Right cardiac atrium (tissue), 5 donors: ENCODE measurements around the gene INO80. TPM values are rescaled to one million over a fixed set of nuclear protein-coding genes. Genes with fewer than 3 reads are reported as not detected.

Source experiments
- ATAC-seq, 2 donors: fragments of 200-7000 bp; cut with Tn5 transposase; one replicate each; pipeline versions ENCODE4 v1.8.0 to v1.9.1; 2020; ENCODE audit warnings: moderate library complexity in 2 of 2, mild to moderate bottlenecking in 1 of 2
- DNase-seq, 3 donors: peaks; one replicate each; pipeline ENCODE4 v3.0.0-alpha.2; 2020
- H3K27ac ChIP-seq: one replicate; pipeline ENCODE4 v1.5.1; 2013; ENCODE audit warnings: mild to moderate bottlenecking, low read length, control low read depth, moderate library complexity
- H3K27me3 ChIP-seq: one replicate; pipeline ENCODE4 v1.6.1; 2013; ENCODE audit not compliant: control insufficient read depth, insufficient read depth
- H3K4me1 ChIP-seq: one replicate; pipeline ENCODE4 v1.6.1; 2013; ENCODE audit warnings: low read length; ENCODE audit not compliant: control insufficient read depth, insufficient read depth
- H3K4me3 ChIP-seq: one replicate; pipeline ENCODE4 v1.5.1; 2013; ENCODE audit warnings: low read length, control low read depth
- H3K9me3 ChIP-seq: one replicate; pipeline ENCODE4 v1.6.1; 2013; ENCODE audit warnings: low read length; ENCODE audit not compliant: control insufficient read depth
- WGBS: extraction: QIAGEN DNeasy Blood & Tissue Kit; methylation state at CpG from one replicate; pipeline ENCODE4 v1.1.7; 2013; 5-methylcytosine and 5-hydroxymethylcytosine counted together
- intact Hi-C, 4 donors: fragments of 100-400 bp; cut with DNase I; formaldehyde crosslinking; loops; one replicate each; pipeline versions ENCODE4 v1.11.0 to v1.14.0; 2022 to 2023
- long read RNA-seq, 4 donors: library from polyadenylated mRNA; unstranded; transcript quantifications; one replicate each; pipeline ENCODE4 v2.0.0, GENCODE V29; 2020 to 2021
- polyA plus RNA-seq: library from polyadenylated mRNA; stranded (reverse); fragments of 200-250 nt; gene quantifications from one replicate; pipeline ENCODE4 v1.2.3, GENCODE V29; 2013
- total RNA-seq, 4 donors: library from RNA; stranded (reverse); fragmentation: NEBNext Ultra II Directional; extraction: Animal tissue kit (Norgen Biotek cat#: 25700); gene quantifications; one replicate each; pipeline ENCODE4 v1.2.1, GENCODE V29; 2021
- donor health status: healthy with polysubstance abuse.
- donor health status: DM: no; HTN: yes; CAD: no.
- donor health status: DM: no; HTN: no; CAD: no.
- donor health status: DM: no; HTN: yes; CAD: no; lungs with severe emphysema.
- donor health status: DM: yes; HTN: yes; CAD: no.

Gene INO80, protein sequence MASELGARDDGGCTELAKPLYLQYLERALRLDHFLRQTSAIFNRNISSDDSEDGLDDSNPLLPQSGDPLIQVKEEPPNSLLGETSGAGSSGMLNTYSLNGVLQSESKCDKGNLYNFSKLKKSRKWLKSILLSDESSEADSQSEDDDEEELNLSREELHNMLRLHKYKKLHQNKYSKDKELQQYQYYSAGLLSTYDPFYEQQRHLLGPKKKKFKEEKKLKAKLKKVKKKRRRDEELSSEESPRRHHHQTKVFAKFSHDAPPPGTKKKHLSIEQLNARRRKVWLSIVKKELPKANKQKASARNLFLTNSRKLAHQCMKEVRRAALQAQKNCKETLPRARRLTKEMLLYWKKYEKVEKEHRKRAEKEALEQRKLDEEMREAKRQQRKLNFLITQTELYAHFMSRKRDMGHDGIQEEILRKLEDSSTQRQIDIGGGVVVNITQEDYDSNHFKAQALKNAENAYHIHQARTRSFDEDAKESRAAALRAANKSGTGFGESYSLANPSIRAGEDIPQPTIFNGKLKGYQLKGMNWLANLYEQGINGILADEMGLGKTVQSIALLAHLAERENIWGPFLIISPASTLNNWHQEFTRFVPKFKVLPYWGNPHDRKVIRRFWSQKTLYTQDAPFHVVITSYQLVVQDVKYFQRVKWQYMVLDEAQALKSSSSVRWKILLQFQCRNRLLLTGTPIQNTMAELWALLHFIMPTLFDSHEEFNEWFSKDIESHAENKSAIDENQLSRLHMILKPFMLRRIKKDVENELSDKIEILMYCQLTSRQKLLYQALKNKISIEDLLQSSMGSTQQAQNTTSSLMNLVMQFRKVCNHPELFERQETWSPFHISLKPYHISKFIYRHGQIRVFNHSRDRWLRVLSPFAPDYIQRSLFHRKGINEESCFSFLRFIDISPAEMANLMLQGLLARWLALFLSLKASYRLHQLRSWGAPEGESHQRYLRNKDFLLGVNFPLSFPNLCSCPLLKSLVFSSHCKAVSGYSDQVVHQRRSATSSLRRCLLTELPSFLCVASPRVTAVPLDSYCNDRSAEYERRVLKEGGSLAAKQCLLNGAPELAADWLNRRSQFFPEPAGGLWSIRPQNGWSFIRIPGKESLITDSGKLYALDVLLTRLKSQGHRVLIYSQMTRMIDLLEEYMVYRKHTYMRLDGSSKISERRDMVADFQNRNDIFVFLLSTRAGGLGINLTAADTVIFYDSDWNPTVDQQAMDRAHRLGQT (N-terminal part only)
- total RNA-seq, result 10 to 100 TPM in 3 of 4 donors, 1 to 10 TPM in 1; 9.9 to 14.9 (median 12.6) TPM
- 5.8 TPM for polyA plus RNA-seq
- long read RNA-seq, donor 1, full-length matches to known transcripts, result 2 of 11 reads
- long read RNA-seq, donor 1, partial matches to known transcripts, result 6 of 11 reads
- long read RNA-seq, donor 1, other reads (novel, unspliced or antisense), result 3 of 11 reads
- long read RNA-seq, donor 2, partial matches to known transcripts, result 4 of 10 reads
- long read RNA-seq, donor 2, other reads (novel, unspliced or antisense), result 6 of 10 reads
- long read RNA-seq, donor 3, partial matches to known transcripts, result 8 of 12 reads
- long read RNA-seq, donor 3, other reads (novel, unspliced or antisense), result 4 of 12 reads
- long read RNA-seq, donor 4, full-length matches to known transcripts, result 4 of 16 reads
- long read RNA-seq, donor 4, partial matches to known transcripts, result 10 of 16 reads
- long read RNA-seq, donor 4, other reads (novel, unspliced or antisense), result 2 of 16 reads

DNA sequence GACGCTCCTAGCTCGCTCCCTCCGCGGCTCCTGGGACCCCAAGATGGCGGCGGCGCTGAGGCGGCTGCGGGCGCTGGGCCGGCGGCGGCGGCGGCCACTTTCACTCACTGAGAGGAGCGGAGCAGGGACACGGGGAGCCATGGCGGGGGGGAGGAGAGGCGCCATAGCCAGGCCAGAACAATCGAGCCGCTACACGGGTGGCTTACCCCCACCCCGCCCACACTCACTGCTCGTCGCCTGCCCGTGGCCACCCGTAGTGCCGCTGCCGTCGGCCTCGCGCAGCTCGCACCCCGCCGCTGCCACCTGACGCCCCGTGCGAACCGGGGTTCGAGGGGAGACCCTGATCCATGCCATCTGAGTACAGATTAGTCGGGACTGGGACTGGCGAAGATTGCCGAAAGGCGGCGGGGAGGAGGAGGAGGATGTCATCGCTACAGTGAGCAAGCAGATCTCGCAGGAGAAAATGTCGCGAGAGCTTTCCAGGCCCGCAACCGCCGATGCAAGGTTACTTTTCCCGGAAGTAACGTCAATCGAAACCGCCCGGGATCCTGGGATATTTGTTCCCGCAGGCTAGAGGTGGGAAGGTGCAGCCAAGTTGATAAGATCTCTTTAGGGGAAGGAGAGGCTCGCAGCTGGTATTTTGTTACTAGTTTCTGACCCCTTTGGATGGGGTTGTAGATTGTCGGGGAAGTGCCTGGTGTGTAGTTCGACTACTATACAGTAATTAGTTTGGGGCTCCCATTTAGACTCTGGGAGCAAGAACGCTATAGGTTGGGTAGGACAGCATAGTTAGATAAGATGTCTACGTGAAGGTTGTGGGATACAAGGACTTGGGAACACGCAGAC lies at the start of gene INO80:
Gene INO80, minus strand, starts transcription at position 165 of the 846 bp plus-strand sequence. CDS start 19,970 bp downstream, outside the sequence.
- Histone ChIP-seq H3K4me1 (peaks cover 4% of the 10 kb centered on the region), H3K27ac (peak within 1 kb of the TSS; percentile 98), H3K9me3 (no peaks in the 10 kb centered on the region), H3K4me3 (peak within 1 kb of the TSS; percentile 81), H3K27me3 (no peaks in the 10 kb centered on the region)
- intact Hi-C loops, result no loop called here
- ATAC-seq (peak; percentile 96 to 97), DNase-seq (peak; percentile 99)
- WGBS, result under 1% methylated on average over 64 of the region's 64 CpGs

DNA sequence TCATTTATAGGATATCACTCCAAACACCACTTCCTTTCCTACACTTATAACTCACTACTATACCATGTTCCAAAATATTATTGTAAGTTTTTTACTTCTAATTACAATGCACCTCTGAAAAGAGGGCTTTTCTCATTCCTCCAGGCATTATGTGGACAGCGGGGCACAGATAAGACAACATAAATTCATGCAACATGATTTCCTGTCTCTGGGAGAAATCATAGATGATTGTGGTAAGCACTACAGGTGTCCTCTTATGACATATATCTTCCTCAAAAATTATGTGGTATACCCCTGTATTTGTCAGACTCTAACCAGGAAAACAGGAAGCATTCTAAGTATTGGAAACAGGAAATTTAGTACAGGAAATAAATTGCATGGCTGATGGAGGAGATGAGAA lies 45.7 kb upstream of the INO80 start:
- Histone ChIP-seq H3K4me1 (no peaks in the 10 kb centered on the region), H3K27me3 (peaks cover 3% of the 10 kb centered on the region), H3K4me3 (no peak overlapping the region), H3K27ac (no peak overlapping the region), H3K9me3 (no peaks in the 10 kb centered on the region)
- no peak for ATAC-seq
- 45% methylated on average over 1 of the region's 1 CpG for WGBS
- no peak for DNase-seq
- intact Hi-C loops, result no loop called here

DNA sequence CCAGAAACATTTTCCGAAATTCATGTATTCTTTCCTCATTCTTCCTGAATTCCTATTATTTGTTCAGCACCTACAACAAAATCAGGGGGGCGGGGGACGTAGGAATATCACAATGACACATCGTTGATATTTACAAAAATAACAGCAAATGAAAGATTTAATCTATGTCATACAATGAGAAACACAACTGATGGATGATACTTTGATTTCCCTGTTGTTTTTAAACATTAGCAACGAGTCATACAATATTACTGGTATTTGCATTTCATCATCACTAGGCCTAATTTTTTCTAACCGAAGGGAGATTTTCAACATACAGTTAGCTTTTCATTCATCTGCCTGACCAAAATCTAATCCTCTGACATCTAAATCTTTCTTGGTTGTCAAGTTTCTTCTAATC lies 45.3 kb upstream of the INO80 start:
- no peak overlapping the region for H3K4me3 ChIP-seq
- intact Hi-C loops, result no loop called here
- no peak for ATAC-seq

DNA sequence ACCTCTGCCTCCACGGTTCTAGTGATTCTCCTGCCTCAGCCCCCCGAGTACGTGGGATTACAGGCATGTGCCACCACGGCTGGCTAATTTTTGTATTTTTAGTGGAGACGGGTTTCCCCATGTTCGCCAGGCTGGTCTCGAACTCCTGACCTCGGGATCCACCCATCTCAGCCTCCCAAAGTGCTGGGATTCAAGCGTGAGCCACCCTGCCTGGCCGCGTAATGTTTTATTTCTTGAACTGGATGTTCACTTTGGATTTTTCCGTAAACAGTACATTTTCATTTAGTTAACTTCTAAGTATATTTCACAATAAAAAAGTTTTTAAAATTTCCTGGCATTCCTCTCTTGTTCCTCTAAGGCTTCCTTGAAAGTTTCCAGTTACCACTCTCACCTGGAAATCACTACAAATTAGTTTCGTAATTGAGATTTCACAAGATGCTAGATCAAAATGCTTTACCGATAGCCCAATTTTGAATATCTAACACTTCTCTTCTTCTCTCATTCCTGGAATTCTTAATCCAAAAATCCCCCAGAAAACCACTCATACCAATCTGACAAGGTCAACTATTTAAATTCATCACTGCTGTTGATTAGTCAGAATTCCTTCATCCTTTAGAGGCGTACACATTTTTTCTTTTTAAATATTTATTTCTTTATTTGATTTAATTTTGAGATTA lies 44.7 kb upstream of the INO80 start:
- DNase-seq (no peak), ATAC-seq (no peak)
- Histone ChIP-seq H3K9me3 (no peaks in the 10 kb centered on the region), H3K4me3 (no peak overlapping the region), H3K27me3 (peaks cover under 1% of the 10 kb centered on the region), H3K4me1 (no peaks in the 10 kb centered on the region), H3K27ac (no peak overlapping the region)
- 84% methylated on average over 15 of the region's 15 CpGs for WGBS
- intact Hi-C loops, result no loop called here

More for the DNA sequence above, 45.3 kb upstream of the INO80 start:
- no peak for DNase-seq
- no peak overlapping the region for H3K27ac ChIP-seq
- H3K27me3 ChIP-seq, result peaks cover 3% of the 10 kb centered on the region
- WGBS, result 73% methylated on average over 6 of the region's 6 CpGs
- no peaks in the 10 kb centered on the region for H3K4me1 ChIP-seq
- no peaks in the 10 kb centered on the region for H3K9me3 ChIP-seq

DNA sequence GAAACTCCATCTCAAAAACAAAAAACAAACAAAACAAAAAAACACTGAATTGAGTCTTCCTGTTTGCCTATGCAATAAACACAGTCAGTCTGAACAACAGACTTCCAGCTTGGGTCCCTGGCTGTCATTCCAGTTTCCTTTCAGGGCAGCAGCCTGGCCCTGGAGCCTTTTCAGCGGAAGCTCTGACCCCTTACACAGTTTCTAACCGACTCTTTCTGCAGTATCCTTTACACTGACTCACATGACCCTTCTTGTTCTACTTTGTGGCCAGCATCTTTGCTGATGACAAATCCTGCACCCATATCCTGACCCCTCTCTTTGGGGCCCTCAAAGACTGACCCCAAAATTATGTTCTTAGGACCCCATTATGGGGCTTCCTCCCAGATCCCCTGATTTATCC lies 38.3 kb upstream of the INO80 start:
- WGBS, result 56% methylated on average over 2 of the region's 2 CpGs
- H3K27me3 ChIP-seq, result no peaks in the 10 kb centered on the region
- DNase-seq, result no peak
- no peak overlapping the region for H3K27ac ChIP-seq
- no peaks in the 10 kb centered on the region for H3K9me3 ChIP-seq
- H3K4me3 ChIP-seq, result no peak overlapping the region
- H3K4me1 ChIP-seq, result no peaks in the 10 kb centered on the region
- intact Hi-C loops, result no loop called here
- ATAC-seq, result no peak

DNA sequence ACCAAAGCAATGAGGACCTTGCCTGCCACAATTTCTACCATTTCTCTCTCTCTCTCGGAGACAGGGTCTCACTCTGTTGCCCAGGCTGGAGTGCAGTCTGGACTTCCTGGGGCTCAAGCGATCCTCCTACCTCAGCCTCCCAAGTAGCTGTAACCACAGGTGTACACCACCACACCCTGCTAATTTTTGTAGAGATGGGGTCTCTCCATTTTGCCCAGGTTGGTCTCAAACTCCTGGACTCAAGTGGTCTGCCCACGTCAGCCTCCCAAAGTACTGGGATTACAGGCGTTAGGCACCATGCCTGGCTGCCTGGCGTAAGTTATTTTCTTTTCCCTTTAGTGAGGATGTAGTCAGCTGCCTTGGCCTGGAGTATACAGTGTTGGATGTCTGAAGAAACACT lies 37.7 kb upstream of the INO80 start:
- Histone ChIP-seq H3K9me3 (no peaks in the 10 kb centered on the region), H3K27me3 (no peaks in the 10 kb centered on the region), H3K4me1 (no peaks in the 10 kb centered on the region), H3K4me3 (no peak overlapping the region), H3K27ac (no peak overlapping the region)
- intact Hi-C loops, result no loop called here
- WGBS, result 94% methylated on average over 5 of the region's 5 CpGs
- DNase-seq, result no peak
- no peak for ATAC-seq

DNA sequence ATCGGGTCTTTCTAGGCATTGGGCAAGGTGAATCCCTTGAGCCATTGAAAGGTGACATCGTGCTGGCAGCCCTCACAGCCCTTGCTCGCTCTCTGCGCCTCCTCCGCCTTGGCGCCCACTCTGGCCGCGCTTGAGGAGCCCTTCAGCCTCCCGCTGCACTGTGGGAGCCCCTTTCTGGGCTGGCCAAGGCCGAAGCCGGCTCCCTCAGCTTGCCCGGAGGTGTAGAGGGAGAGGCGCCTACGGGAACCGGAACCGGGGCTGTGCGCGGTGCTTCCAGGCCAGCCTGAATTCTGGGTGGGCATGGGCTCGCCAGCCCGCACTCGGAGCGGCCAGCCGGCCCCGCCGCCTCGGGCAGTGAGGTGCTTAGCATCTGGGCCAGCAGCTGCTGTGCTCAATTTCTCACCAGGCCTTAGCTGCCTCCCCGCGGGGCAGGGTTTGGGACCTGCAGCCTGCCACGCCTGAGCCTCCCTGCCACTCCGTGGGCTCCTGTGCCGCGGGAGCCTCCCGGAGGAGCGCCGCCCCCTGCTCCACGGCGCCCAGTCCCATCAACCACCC lies 35.4 kb upstream of the INO80 start:
- Histone ChIP-seq H3K9me3 (no peaks in the 10 kb centered on the region), H3K4me1 (no peaks in the 10 kb centered on the region), H3K4me3 (no peak overlapping the region), H3K27me3 (no peaks in the 10 kb centered on the region), H3K27ac (no peak overlapping the region)
- no peak for ATAC-seq
- intact Hi-C loops, result no loop called here
- WGBS, result 96% methylated on average over 37 of the region's 37 CpGs
- DNase-seq, result peak in 1 of 3 donors; percentile 35

DNA sequence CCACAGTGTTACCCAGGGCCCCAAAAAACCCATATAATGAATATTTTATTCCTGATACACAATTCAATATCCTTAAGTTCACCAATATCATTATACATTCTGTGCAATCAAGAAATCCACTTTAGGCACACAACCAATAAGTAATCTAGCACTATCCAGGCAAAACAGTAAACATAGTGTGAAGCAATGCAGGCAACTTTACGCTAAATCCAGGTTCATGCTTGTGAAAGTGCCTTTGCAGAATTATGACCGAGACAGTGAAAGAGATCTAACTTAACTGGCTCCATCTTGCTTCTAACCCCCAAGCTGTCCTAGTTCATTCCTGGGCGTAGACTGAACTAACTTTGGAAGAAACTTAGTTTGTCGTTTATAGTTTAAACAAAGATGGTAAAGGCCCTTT lies 34.2 kb upstream of the INO80 start:
- H3K4me1 ChIP-seq, result no peaks in the 10 kb centered on the region
- H3K27ac ChIP-seq, result no peak overlapping the region
- H3K9me3 ChIP-seq, result no peaks in the 10 kb centered on the region
- no peaks in the 10 kb centered on the region for H3K27me3 ChIP-seq
- no peak for ATAC-seq
- 87% methylated on average over 4 of the region's 4 CpGs for WGBS
- intact Hi-C loops, result no loop called here
- no peak overlapping the region for H3K4me3 ChIP-seq
- DNase-seq, result no peak

DNA sequence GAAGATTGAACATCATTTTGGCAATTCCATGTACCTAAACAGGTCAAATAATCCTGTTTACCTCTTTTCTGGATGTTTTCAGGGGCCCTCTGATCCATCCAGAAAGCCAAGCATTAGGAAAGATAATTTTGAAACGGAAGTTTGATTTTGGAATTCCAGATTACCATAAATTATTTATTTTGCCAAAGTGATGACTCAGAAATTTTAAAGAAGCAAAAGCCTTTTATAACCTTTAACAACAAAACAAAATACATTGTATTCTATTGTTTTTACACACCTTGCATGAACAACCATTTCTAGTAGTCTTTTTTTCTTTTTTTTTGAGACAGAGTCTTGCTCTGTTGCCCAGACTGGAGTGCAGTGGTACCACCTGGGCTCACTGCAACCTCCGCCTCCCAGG lies 32.0 kb upstream of the INO80 start:
- WGBS, result 70% methylated on average over 2 of the region's 2 CpGs
- Histone ChIP-seq H3K4me1 (no peaks in the 10 kb centered on the region), H3K27me3 (no peaks in the 10 kb centered on the region)

More for the DNA sequence above, 32.0 kb upstream of the INO80 start:
- H3K9me3 ChIP-seq, result no peaks in the 10 kb centered on the region
- H3K4me3 ChIP-seq, result no peak overlapping the region
- ATAC-seq, result no peak
- intact Hi-C loops, result no loop called here
- no peak for DNase-seq
- H3K27ac ChIP-seq, result no peak overlapping the region
